Placental pericyte (primary cell): ENCODE measurements around the gene NPR2. TPM values are rescaled to one million over a fixed set of nuclear protein-coding genes. Genes with fewer than 3 reads are reported as not detected.

ENCODE experiments used
- small RNA-seq: library from RNA; depleted of rRNA; stranded (forward); fragments of <200 nt; gene quantifications from one replicate; pipeline ENCODE3, GENCODE V24; 2012; ENCODE audit warnings: low replicate concordance
- total RNA-seq: library from RNA; depleted of rRNA; stranded (reverse); fragments of >200 nt; gene quantifications from 2 replicates; pipeline ENCODE4 v1.2.3, GENCODE V29; 2012

Gene NPR2
- 14.0 and 22.3 TPM in 2 replicates for total RNA-seq

DNA sequence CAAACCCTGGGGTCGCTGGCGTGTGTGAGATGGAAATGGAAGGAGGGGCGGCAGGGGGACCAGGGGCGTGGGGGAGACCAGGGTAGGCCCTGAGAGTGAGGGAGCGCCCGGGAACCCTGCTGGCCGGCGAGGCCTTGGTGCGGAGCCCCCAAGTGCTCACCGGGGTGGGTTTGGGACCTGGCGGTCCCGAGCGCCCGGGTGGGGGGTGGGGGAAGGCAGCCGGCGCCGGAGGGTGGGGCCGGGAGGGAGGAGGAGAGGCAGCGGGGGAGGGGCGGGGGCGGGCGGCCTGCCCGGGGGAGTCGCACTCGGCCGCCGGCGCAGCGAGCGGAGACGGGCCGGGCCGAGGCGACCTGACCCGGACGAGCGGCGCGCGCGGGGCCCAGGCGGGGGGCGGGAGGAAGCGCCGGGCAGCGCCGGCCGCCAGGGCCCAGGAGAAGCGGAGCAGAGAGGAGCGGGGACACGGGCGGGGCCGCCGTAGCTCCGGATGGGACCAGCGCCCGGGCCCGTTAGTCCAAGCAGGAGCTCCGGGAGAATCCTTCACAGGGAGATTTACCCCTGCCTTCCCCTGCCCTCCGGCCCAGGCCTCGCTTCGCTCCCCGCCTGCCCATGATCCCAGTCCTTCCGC lies at the start of gene NPR2:
TSS of gene NPR2 (plus strand) at position 295 of the 625 bp plus-strand sequence. CDS start 818 bp downstream, outside the sequence.

DNA sequence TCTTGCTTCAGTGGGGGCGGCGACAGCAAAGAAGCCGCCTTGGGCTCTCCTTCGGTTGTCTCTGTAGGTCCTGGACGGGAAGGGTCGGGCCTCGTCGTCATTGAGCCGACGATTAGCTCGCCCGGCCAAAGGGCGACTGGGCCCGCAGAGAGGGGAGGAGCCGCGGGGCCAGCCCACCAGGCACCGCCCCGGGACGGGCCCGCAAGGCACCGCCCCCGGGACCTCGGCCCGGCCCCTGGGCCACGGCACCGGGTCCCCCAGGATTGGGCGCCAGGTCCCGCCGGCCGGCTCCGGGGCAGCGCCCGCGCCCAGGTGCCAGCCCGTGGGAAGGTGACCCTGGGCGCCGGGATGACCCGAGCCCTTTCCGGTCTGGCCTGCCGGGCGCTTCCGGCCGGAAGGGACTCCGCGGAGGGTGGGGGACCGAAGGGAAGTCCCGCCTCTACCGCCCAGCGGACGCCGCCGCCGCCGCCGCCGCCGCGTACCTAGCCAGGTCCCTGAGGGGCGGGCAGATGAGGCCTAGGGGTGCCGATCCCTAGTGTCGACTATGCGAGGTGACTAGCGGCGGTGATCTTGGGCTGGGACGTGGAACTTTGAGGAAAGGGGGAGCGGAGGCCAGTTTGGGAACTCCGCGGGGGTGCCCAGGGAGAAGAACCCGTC lies 42.4 kb upstream of the NPR2 start, which contains the start of the genes GBA2 and RGP1:
TSS of gene GBA2 (minus strand) at position 371 of the 657 bp plus-strand sequence. CDS start 524 bp downstream, outside the sequence.
TSS of gene RGP1 (plus strand) at position 430 of the 657 bp plus-strand sequence. CDS start 469 bp downstream, outside the sequence.

DNA sequence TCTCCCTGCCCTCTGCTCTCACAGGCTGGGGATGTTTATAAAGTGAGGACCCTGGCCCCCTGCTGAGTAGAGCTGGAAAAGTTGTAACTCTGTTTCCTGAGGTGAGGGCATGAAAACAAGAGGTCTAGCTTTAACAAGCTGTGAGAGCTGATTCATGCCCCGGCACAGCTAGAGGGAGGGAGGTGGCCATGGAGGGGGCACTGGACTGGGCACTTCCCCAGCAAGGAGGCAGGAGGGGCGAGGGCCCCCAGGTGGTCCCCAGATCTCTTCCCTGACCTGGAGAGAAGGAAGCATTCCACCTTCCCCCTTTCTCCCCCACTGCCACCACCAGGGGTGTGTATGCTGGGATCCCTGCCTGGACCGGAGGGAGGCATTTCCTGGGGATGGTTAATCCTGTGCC lies 37.1 kb upstream of the NPR2 start, which contains the start of gene MSMP:
TSS of gene MSMP (minus strand) at position 13 of the 400 bp plus-strand sequence. CDS start 147 bp downstream, outside the sequence.

DNA sequence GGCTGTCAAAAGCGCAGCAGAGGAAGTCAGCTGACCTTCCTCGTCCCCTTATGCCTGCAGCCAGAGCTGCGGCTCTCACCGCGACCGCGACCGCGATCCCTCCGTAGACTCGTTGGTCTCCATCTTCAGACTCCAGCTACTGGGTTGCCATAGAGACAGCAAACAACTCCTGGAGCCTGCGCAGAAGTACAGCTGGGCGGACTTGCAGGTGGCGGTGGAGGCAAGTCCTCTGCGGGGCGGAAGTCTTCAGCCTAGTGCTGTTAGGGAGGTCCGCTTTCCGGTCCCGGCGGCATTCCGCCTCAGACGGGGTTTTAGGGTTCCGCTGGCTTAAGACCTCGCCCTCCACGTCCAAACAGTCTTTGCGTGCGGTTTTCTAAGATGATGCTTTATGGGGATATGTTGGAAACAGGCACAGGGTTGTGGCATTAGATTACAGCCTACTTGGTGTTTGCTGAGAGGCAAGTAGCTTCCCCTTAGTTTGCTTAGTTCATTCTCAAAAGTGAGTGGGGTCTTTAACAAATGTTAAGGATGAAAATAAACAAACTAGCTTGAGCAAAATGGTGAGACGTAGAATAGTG lies 20.7 kb downstream of the NPR2 start, which contains the start of gene SPAG8:
TSS of gene SPAG8 (minus strand) at position 238 of the 578 bp plus-strand sequence. CDS start at position 123, 115 bp downstream.

DNA sequence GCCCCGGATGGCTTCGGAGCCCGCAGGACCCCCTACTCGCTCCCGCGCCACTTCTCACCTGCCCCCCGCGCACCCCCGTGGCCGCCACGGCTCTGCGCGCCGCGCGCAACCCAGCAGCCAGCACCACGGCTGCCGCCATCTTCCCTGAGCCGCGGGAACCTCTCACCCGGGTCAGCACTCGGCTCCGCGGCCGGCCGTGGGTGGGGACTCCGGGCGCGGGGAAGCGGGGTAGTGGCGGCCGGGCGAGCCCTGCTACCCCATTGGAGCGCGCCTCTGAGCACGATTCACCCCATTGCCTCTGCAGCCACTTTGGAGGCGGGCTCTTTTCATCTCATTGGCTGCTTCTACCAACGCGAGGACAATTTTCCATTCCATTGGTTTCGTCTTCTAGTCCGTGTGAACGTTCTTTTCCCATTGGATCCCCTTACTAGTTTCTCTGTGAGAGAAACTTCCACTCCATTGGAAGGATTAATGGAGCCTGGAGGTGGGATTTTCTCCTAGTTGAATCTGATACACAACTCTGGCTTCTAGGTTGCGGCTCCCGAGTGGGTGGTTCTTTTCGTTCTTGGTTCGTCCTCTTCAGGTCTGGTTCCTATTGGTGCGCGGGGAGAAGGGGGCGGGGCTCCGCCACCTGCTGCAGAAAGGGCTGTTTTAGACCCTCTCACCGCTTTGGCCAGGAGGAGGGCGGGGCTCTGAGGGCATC lies 23.6 kb downstream of the NPR2 start, which contains the start of gene HINT2:
TSS of gene HINT2 (minus strand) at position 202 of the 703 bp plus-strand sequence. CDS start at position 139, 63 bp downstream.

DNA sequence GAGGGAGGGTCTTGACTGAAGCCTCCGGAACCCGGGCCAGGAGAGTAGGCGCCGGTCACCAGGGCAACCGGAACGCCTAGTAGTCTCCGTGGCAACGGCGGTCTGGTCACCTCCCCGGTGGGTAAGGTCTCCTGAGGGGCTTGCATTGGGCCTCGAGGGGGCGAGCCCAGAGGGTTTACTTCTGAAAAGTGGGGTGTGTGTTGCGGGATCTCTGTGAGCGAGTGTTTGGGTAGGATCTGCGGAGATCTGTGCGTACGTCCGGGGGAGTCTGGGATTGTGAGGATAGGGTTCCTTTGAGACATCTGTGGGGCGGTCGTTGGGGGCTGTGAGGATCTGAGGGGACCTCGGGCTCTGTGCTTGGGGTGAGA lies 37.3 kb downstream of the NPR2 start, which contains the start of gene FAM221B:
TSS of gene FAM221B (minus strand) at position 17 of the 368 bp plus-strand sequence. CDS start 2,571 bp downstream, outside the sequence.

DNA sequence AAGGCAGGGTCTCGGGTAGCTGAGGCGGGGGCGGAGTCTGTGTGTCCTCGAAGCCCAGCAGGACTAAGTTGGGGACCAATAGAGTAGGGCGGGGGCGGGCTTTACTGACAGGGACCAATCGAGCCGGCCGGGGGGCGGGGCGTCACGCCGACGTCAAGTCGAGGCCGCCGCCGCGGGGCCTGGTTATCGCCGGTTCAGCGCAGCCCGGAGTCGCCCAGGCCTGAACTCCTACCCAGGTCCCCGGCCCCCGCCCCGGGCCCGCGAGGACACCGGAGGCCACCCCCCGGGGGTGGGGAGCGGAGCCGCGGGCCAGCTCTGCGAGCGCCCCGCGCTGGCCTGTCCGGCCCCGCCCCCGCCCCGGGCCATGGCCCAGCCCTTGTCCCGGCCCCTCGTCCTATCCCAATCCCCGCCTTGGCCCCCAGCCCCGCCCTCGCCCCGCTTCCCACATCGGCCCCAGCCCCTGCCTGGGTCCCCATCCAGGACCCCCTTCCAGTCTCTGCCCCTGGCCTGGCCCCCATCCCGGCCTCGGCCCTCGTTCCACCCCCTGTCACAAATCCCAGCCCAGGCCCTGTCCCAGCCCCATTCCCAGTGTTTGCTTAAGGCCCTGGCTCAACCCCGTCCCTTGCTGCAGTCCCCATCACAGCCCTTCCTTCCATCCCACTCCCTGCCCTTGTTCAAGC lies 37.8 kb downstream of the NPR2 start, which contains the start of gene TMEM8B:
TSS of gene TMEM8B (plus strand) at position 145 of the 680 bp plus-strand sequence. CDS start at position 365, 220 bp downstream.

Small RNA genes lying within 50 kb of the gene (small RNA-seq; reads per million reads assigned to genes)
- gene HINT2 = 0.23 reads per million

Other genes starting within 250 kb of the NPR2 start
- gene TESK1, start 186.3 kb upstream of the NPR2 start, total RNA-seq = 14.9 and 21.2 TPM in 2 replicates
- 0.43 and 0.66 TPM in 2 replicates for gene CD72, start 173.2 kb upstream of the NPR2 start, total RNA-seq
- not detected in 2 replicates for gene SIT1, start 140.7 kb upstream of the NPR2 start, total RNA-seq
- gene RMRP, start 133.6 kb upstream of the NPR2 start, total RNA-seq = 24,654 and 27,284 TPM in 2 replicates
- 8.3 and 19.9 TPM in 2 replicates for gene CCDC107, start 133.3 kb upstream of the NPR2 start, total RNA-seq
- gene ARHGEF39, start 126.4 kb upstream of the NPR2 start, total RNA-seq = 0.44 and 6.3 TPM in 2 replicates
- gene CA9, start 117.7 kb upstream of the NPR2 start, total RNA-seq = not detected in 2 replicates
- 668 and 1,162 TPM in 2 replicates for gene TPM2, start 101.7 kb upstream of the NPR2 start, total RNA-seq
- gene TLN1, start 59.4 kb upstream of the NPR2 start, total RNA-seq = 382 and 598 TPM in 2 replicates
- gene CREB3, start 58.9 kb upstream of the NPR2 start, total RNA-seq = 125 and 128 TPM in 2 replicates
- 41.9 and 42.0 TPM in 2 replicates for gene GBA2, start 42.4 kb upstream of the NPR2 start, total RNA-seq
- gene RGP1, start 42.3 kb upstream of the NPR2 start, total RNA-seq = 17.1 and 23.6 TPM in 2 replicates
- gene MSMP, start 37.3 kb upstream of the NPR2 start, total RNA-seq = not detected in 2 replicates
- gene SPAG8, start 20.7 kb downstream of the NPR2 start, total RNA-seq = 0.66 and 1.0 TPM in 2 replicates
- gene HINT2, start 23.5 kb downstream of the NPR2 start, total RNA-seq = 16.6 and 26.7 TPM in 2 replicates
- not detected in 2 replicates for gene FAM221B, start 37.1 kb downstream of the NPR2 start, total RNA-seq
- gene TMEM8B, start 37.6 kb downstream of the NPR2 start, total RNA-seq = 0.86 and 2.6 TPM in 2 replicates
- gene OR13J1, start 78.8 kb downstream of the NPR2 start, total RNA-seq = not detected in 2 replicates
- 0.43 TPM in 1 of 2 replicates, not detected in the other for gene HRCT1, start 114.6 kb downstream of the NPR2 start, total RNA-seq
- not detected in 2 replicates for gene SPAAR, start 117.9 kb downstream of the NPR2 start, total RNA-seq
- gene OR2S2, start 166.6 kb downstream of the NPR2 start, total RNA-seq = 0.14 and 0.22 TPM in 2 replicates
- gene RECK, start 245.3 kb downstream of the NPR2 start, total RNA-seq = 13.8 and 17.9 TPM in 2 replicates